H1 (cell line): Measurements from ENCODE around the gene SLC39A11. TPM values are rescaled to one million over a fixed set of nuclear protein-coding genes. Genes with fewer than 3 reads are reported as not detected.

Experiments used
- CTCF ChIA-PET: fragments of 300-600 bp; sonication (Branson Sonifier 250); formaldehyde crosslinking; loops from one replicate; lab custom pipeline; 2021; ENCODE audit not compliant: partially characterized antibody; lab: Charles Lee
- POLR2A ChIA-PET: fragments of 300-600 bp; sonication (Branson Sonifier 250); formaldehyde crosslinking; loops from one replicate; lab custom pipeline; 2021; ENCODE audit warnings: inconsistent platforms; ENCODE audit not compliant: partially characterized antibody; lab: Charles Lee
- DNase-seq, 2 experiments: peaks; one replicate each; pipeline versions ENCODE4 v3.0.0 to v3.0.0-alpha.2; 2010 to 2022; ENCODE audit warnings: low spot score in 2 of 2, low read depth in 1 of 2, mixed read lengths in 1 of 2
- FAIRE-seq: peaks from 2 replicates; lab custom pipeline; 2011; peaks lifted over from hg19 to GRCh38; lab: Jason Lieb, UNC
- H2AFZ ChIP-seq: 2 replicates; pipeline ENCODE4 v1.8.1; 2012; ENCODE audit warnings: low read length, inconsistent platforms
- H2AK5ac ChIP-seq: 2 replicates; pipeline ENCODE4 v1.6.1; 2013; ENCODE audit warnings: low read depth, low read length
- H2BK120ac ChIP-seq: replicated peaks from 2 replicates; pipeline ENCODE3; 2013; ENCODE audit warnings: low read depth, low read length, inconsistent platforms
- H2BK12ac ChIP-seq: 2 replicates; pipeline ENCODE4 v1.6.1; 2013; ENCODE audit warnings: low read depth, low read length
- H2BK15ac ChIP-seq: 2 replicates; pipeline ENCODE4 v1.6.1; 2013; ENCODE audit warnings: low read length
- H2BK20ac ChIP-seq: 2 replicates; pipeline ENCODE4 v1.6.1; 2013; ENCODE audit warnings: low read length
- H2BK5ac ChIP-seq: 2 replicates; pipeline ENCODE4 v1.6.1; 2013; ENCODE audit warnings: low read depth, low read length
- H3K14ac ChIP-seq: 2 replicates; pipeline ENCODE4 v1.6.1; 2013; ENCODE audit warnings: inconsistent platforms; ENCODE audit not compliant: insufficient read length
- H3K18ac ChIP-seq: 2 replicates; pipeline ENCODE4 v1.6.1; 2013; ENCODE audit warnings: low read length; ENCODE audit errors: extremely low read depth
- H3K23ac ChIP-seq: 2 replicates; pipeline ENCODE4 v1.6.1; 2013; ENCODE audit warnings: inconsistent platforms; ENCODE audit not compliant: insufficient read length
- H3K23me2 ChIP-seq: 2 replicates; pipeline ENCODE4 v1.6.1; 2013; ENCODE audit warnings: low read depth, low read length
- H3K27ac ChIP-seq: 2 replicates; pipeline ENCODE4 v1.6.1; 2011; ENCODE audit warnings: low read depth, low read length, inconsistent platforms
- H3K27me3 ChIP-seq, 4 experiments: replicated peaks in 1 of 4; 1 replicate in 1 of 4; 2 replicates in 3 of 4; pipeline versions ENCODE4 v1.6.1 to v1.8.1; 2011 to 2013; ENCODE audit warnings: low read length in 3 of 4, mild to moderate bottlenecking in 3 of 4, inconsistent platforms in 2 of 4, mixed read lengths in 2 of 4, moderate library complexity in 1 of 4; ENCODE audit not compliant: control insufficient read depth in 3 of 4, insufficient read depth in 3 of 4; ENCODE audit errors: extremely low read depth in 1 of 4
- H3K36me3 ChIP-seq, 4 experiments: 2 replicates each; pipeline versions ENCODE4 v1.6.1 to v1.8.1; 2011 to 2013; ENCODE audit warnings: mild to moderate bottlenecking in 4 of 4, low read length in 3 of 4, moderate library complexity in 2 of 4, control low read depth in 1 of 4, inconsistent platforms in 1 of 4; ENCODE audit not compliant: insufficient read depth in 4 of 4, control insufficient read depth in 2 of 4
- H3K4ac ChIP-seq: replicated peaks from 2 replicates; pipeline ENCODE3; 2013; ENCODE audit warnings: low read length, low read depth, mixed read lengths, inconsistent platforms; ENCODE audit not compliant: insufficient read length
- H3K4me1 ChIP-seq, 4 experiments: replicated peaks in 1 of 4; 1 replicate in 1 of 4; 2 replicates in 3 of 4; pipeline versions ENCODE4 v1.6.1 to v1.8.1; 2011 to 2013; ENCODE audit warnings: low read length in 3 of 4, inconsistent platforms in 2 of 4, mixed read lengths in 1 of 4; ENCODE audit not compliant: insufficient read depth in 4 of 4, control insufficient read depth in 3 of 4
- H3K4me2 ChIP-seq, 2 experiments: 2 replicates each; pipeline versions ENCODE4 v1.6.1 to v1.8.1; 2011 to 2013; ENCODE audit warnings: low read depth in 2 of 2, low read length in 2 of 2, control low read depth in 1 of 2, inconsistent platforms in 1 of 2, mild to moderate bottlenecking in 1 of 2; ENCODE audit not compliant: insufficient read depth in 1 of 2
- H3K4me3 ChIP-seq, 4 experiments: fragments of 200-600, 300-600 bp in 1 of 4; sonication (generic), shearing (Covaris generic), sonication (Bioruptor Twin) in 1 of 4; 2 replicates each; pipeline versions ENCODE4 v1.5.1 to v1.8.1; 2011 to 2016; ENCODE audit warnings: low read length in 4 of 4, low read depth in 3 of 4, control low read depth in 2 of 4, inconsistent platforms in 2 of 4, mild to moderate bottlenecking in 2 of 4, mixed read lengths in 1 of 4, moderate library complexity in 1 of 4; ENCODE audit not compliant: insufficient read depth in 2 of 4; ENCODE audit errors: extremely low read depth in 1 of 4
- H3K56ac ChIP-seq: replicated peaks from 2 replicates; pipeline ENCODE3; 2013; ENCODE audit warnings: low read depth, mild to moderate bottlenecking, mixed read lengths, low read length, inconsistent platforms; ENCODE audit not compliant: insufficient read length
- H3K79me1 ChIP-seq: 2 replicates; pipeline ENCODE4 v1.6.1; 2013; ENCODE audit warnings: low read depth, low read length, control low read depth
- H3K79me2 ChIP-seq, 2 experiments: 2 replicates each; pipeline versions ENCODE4 v1.6.1 to v1.8.1; 2012 to 2013; ENCODE audit warnings: low read length in 2 of 2, mild to moderate bottlenecking in 2 of 2, inconsistent platforms in 1 of 2; ENCODE audit not compliant: insufficient read depth in 2 of 2, control insufficient read depth in 1 of 2
- H3K9ac ChIP-seq, 4 experiments: replicated peaks in 1 of 4; 1 replicate in 1 of 4; 2 replicates in 3 of 4; pipeline versions ENCODE4 v1.6.1 to v1.8.1; 2011 to 2013; ENCODE audit warnings: low read depth in 3 of 4, low read length in 3 of 4, control low read depth in 2 of 4, mild to moderate bottlenecking in 2 of 4, moderate library complexity in 2 of 4, inconsistent platforms in 1 of 4; ENCODE audit errors: extremely low read depth in 1 of 4
- H3K9me3 ChIP-seq, 2 experiments: 2 replicates each; pipeline versions ENCODE4 v1.6.1 to v1.8.1; 2012 to 2013; ENCODE audit warnings: mild to moderate bottlenecking in 2 of 2, moderate library complexity in 2 of 2, control low read depth in 1 of 2, inconsistent platforms in 1 of 2, low read depth in 1 of 2, low read length in 1 of 2, mixed read lengths in 1 of 2; ENCODE audit not compliant: insufficient read depth in 2 of 2
- H4K20me1 ChIP-seq, 2 experiments: replicated peaks in 1 of 2; 2 replicates each; pipeline versions ENCODE3 to v1.8.1; 2011 to 2013; ENCODE audit warnings: inconsistent platforms in 2 of 2, low read length in 2 of 2, mild to moderate bottlenecking in 1 of 2; ENCODE audit not compliant: insufficient read depth in 2 of 2, control insufficient read depth in 1 of 2
- H4K5ac ChIP-seq: 2 replicates; pipeline ENCODE4 v1.6.1; 2013; ENCODE audit warnings: low read length, low read depth, mixed read lengths, inconsistent platforms; ENCODE audit not compliant: insufficient read length
- H4K8ac ChIP-seq: 2 replicates; pipeline ENCODE4 v1.8.0; 2013; ENCODE audit warnings: mild to moderate bottlenecking, moderate library complexity, low read length, inconsistent platforms; ENCODE audit not compliant: insufficient read depth; ENCODE audit errors: extremely low read depth
- H4K91ac ChIP-seq: replicated peaks from 2 replicates; pipeline ENCODE3; 2013; ENCODE audit warnings: low read length, mixed read lengths, inconsistent platforms; ENCODE audit not compliant: insufficient read length
- BCL11A ChIP-seq, 2 experiments: IDR thresholded peaks; one replicate each; pipeline ENCODE4 v1.6.1; 2011; ENCODE audit warnings: low read depth in 2 of 2, low read length in 2 of 2, mild to moderate bottlenecking in 2 of 2
- CTCF ChIP-seq, 3 experiments: IDR thresholded peaks; 1 replicate in 2 of 3; 2 replicates in 1 of 3; pipeline versions ENCODE4 v1.5.1 to v1.6.1; 2011; ENCODE audit warnings: low read length in 3 of 3, mild to moderate bottlenecking in 3 of 3, inconsistent platforms in 2 of 3, low read depth in 1 of 3, moderate library complexity in 1 of 3; ENCODE audit not compliant: insufficient read depth in 1 of 3; ENCODE audit errors: control extremely low read depth in 1 of 3
- NRF1 ChIP-seq: IDR thresholded peaks from 2 replicates; pipeline ENCODE4 v1.6.1; 2011; ENCODE audit warnings: mild to moderate bottlenecking, low read depth, low read length, improper control_type of control experiment
- POLR2A ChIP-seq, 2 experiments: IDR thresholded peaks; 1 replicate in 1 of 2; 2 replicates in 1 of 2; pipeline ENCODE4 v1.6.1; 2011; ENCODE audit warnings: low read depth in 2 of 2, low read length in 2 of 2, mild to moderate bottlenecking in 2 of 2; ENCODE audit errors: control extremely low read depth in 1 of 2
- TAF7 ChIP-seq: optimal IDR thresholded peaks from 2 replicates; pipeline ENCODE3; 2011; ENCODE audit warnings: low read depth, mild to moderate bottlenecking, inconsistent platforms, low read length, moderate library complexity, borderline replicate concordance
- TCF12 ChIP-seq: IDR thresholded peaks from 2 replicates; pipeline ENCODE4 v1.6.1; 2011; ENCODE audit warnings: low read depth, mild to moderate bottlenecking, low read length
- WGBS, 2 experiments: shearing (Covaris generic) in 1 of 2; methylation state at CpG; one replicate each; pipeline versions ENCODE4 v1.1.6 to v1.1.7; 2013 to 2015; ENCODE audit warnings: low lambda C conversion rate in 2 of 2, mixed read lengths in 2 of 2, inconsistent platforms in 1 of 2, low coverage in 1 of 2, missing lambda C conversion rate in 1 of 2; ENCODE audit not compliant: insufficient replicate concordance in 2 of 2, insufficient coverage in 1 of 2, insufficient read length in 1 of 2; ENCODE audit errors: extremely low coverage in 1 of 2, missing lambda C conversion rate in 1 of 2; 5-methylcytosine and 5-hydroxymethylcytosine counted together
- polyA plus RNA-seq, 7 experiments: library from polyadenylated mRNA; depleted of rRNA in 3 of 7; stranded (reverse) in 5 of 7; unstranded in 2 of 7; fragments of >200 nt in 5 of 7; fragments of 200-250 nt in 2 of 7; gene quantifications; 1 replicate in 5 of 7; 2 replicates in 1 of 7; 4 replicates in 1 of 7; pipeline versions ENCODE4 v1.2.1 to v1.2.3, GENCODE V29; 2011 to 2013; ENCODE audit warnings: missing spikeins in 2 of 7, mixed read lengths in 2 of 7
- total RNA-seq: library from RNA; stranded (reverse); fragmentation: NEBNext Ultra II Directional; extraction: Animal tissue kit (Norgen Biotek cat#: 25700); gene quantifications from 2 replicates; pipeline ENCODE4 v1.2.1, GENCODE V29; 2021
- TF ChIP-seq, protein P1 (sequence below): IDR thresholded peaks from 2 replicates; pipeline ENCODE4 v1.6.1; 2012; ENCODE audit warnings: inconsistent platforms

SLC39A11 gene
- total and polyA plus RNA-seq, 2 of the 8 experiments (the other 6 are each of a cell fraction or from before 2014, with no cell fraction given): 12.2 to 19.6 TPM

GRCh38 chr17:72631949-72632684, 460.4 kb downstream of the SLC39A11 start:
- WGBS, 2 experiments: 93% methylated on average over 22 of the region's 22 CpGs; no CpG with 5 or more reads in 1 of the 2 experiments
- Histone ChIP-seq H2BK120ac (no peak overlapping the region), H3K9me3 (no peaks in the 10 kb centered on the region), H4K5ac (no peak overlapping the region), H3K9ac (no peak overlapping the region), H2BK20ac (no peak overlapping the region), H3K23me2 (no peaks in the 10 kb centered on the region), H3K79me2 (no peaks in the 10 kb centered on the region), H2AFZ (peak overlapping the region; percentile 67), H3K4me1 (no peaks in the 10 kb centered on the region), H4K20me1 (no peaks in the 10 kb centered on the region), H3K56ac (no peak overlapping the region), H3K27ac (no peak overlapping the region), H3K36me3 (no peaks in the 10 kb centered on the region), H3K4ac (no peak overlapping the region), H3K18ac (no peak overlapping the region), H4K8ac (no peak overlapping the region), H3K4me2 (no peak overlapping the region), H3K79me1 (no peaks in the 10 kb centered on the region), H2AK5ac (no peak overlapping the region), H4K91ac (no peak overlapping the region), H3K4me3 (no peak overlapping the region), H2BK15ac (no peak overlapping the region), H2BK12ac (no peak overlapping the region), H2BK5ac (no peak overlapping the region), H3K14ac (no peak overlapping the region), H3K27me3 (no peaks in the 10 kb centered on the region), H3K23ac (no peak overlapping the region)
- no peak for TF ChIP-seq NRF1
- TF ChIP-seq, protein P1, sequence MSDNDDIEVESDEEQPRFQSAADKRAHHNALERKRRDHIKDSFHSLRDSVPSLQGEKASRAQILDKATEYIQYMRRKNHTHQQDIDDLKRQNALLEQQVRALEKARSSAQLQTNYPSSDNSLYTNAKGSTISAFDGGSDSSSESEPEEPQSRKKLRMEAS: no peak
- TF ChIP-seq BCL11A (IDR thresholded peaks at IDR 0.05; ENCODE audit: low read depth in 2 of 2, low read length in 2 of 2): no peak
- TF ChIP-seq TCF12: no peak
- no peak for TF ChIP-seq POLR2A (IDR thresholded peaks at IDR 0.05; ENCODE audit: control extremely low read depth in 1 of 2, low read depth in 2 of 2, low read length in 2 of 2)
- no peak for TF ChIP-seq CTCF (IDR thresholded peaks at IDR 0.05; ENCODE audit: control extremely low read depth in 1 of 3, insufficient read depth in 1 of 3, low read depth in 1 of 3, low read length in 3 of 3)
- TF ChIP-seq TAF7: no peak
- ChIA-PET CTCF (interaction anchor here (0.7 to 6.5 kb wide), 4 partner anchors 21 to 75 kb away, joined by 3 to 30 read pairs (median 4); no protein-coding TSS in a partner anchor), POLR2A (no interaction called here)
- FAIRE-seq (no peak), DNase-seq (no peak)
